Hindlimb muscle (tissue), 1 donor: ENCODE measurements around the gene SLC44A4. TPM values are rescaled to one million over a fixed set of nuclear protein-coding genes. Genes with fewer than 3 reads are reported as not detected.
A peak's percentile ranks its signal among the peaks of the same experiment; 100 is the strongest.

ENCODE experiments used
- DNase-seq: peaks from one replicate; pipeline ENCODE4 v3.0.0-alpha.2; 2013
- polyA plus RNA-seq: library from polyadenylated mRNA; unstranded; fragments of 120-200 nt; gene quantifications from one replicate; pipeline ENCODE4 v1.2.1, GENCODE V29; 2013; ENCODE audit not compliant: insufficient read length

SLC44A4 gene
- polyA plus RNA-seq, 1 donor = 0.23 TPM

- DNase-seq = no peak
Observed at GRCh38 chr6:31900917-31901414, 22.2 kb upstream of the SLC44A4 start.

GRCh38 chr6:31899882-31900722, 21.3 kb upstream of the SLC44A4 start:
- no peak for DNase-seq

- no peak for DNase-seq
Observed at GRCh38 chr6:31899215-31899614, 20.4 kb upstream of the SLC44A4 start.

GRCh38 chr6:31898383-31899011, 19.7 kb upstream of the SLC44A4 start:
- peak; percentile 38 for DNase-seq

GRCh38 chr6:31897612-31898382, 19.0 kb upstream of the SLC44A4 start, which contains the start of gene EHMT2:
Gene EHMT2 (minus strand): TSS chr6:31897698. CDS start chr6:31897677, 21 bp downstream.
- DNase-seq = peak; percentile 92

GRCh38 chr6:31896856-31897611, 18.2 kb upstream of the SLC44A4 start:
- no peak for DNase-seq

GRCh38 chr6:31896493-31896855, 17.7 kb upstream of the SLC44A4 start:
- DNase-seq = no peak

- no peak for DNase-seq
Observed at GRCh38 chr6:31892821-31893220, 14.0 kb upstream of the SLC44A4 start.

GRCh38 chr6:31889331-31889972, 10.7 kb upstream of the SLC44A4 start:
- no peak for DNase-seq

GRCh38 chr6:31888276-31889258, 9.8 kb upstream of the SLC44A4 start:
- DNase-seq = no peak

- DNase-seq = no peak
Observed at GRCh38 chr6:31887173-31888007, 8.6 kb upstream of the SLC44A4 start.

GRCh38 chr6:31886541-31886991, 7.8 kb upstream of the SLC44A4 start:
- DNase-seq = no peak

- no peak for DNase-seq
Observed at GRCh38 chr6:31884528-31885035, 5.8 kb upstream of the SLC44A4 start.

GRCh38 chr6:31883676-31884075, 4.9 kb upstream of the SLC44A4 start:
- DNase-seq = no peak

GRCh38 chr6:31882344-31882743, 3.5 kb upstream of the SLC44A4 start:
- DNase-seq = no peak

- DNase-seq = no peak
Observed at GRCh38 chr6:31881136-31881859, 2.5 kb upstream of the SLC44A4 start.

- no peak for DNase-seq
Observed at GRCh38 chr6:31880616-31881015, 1.8 kb upstream of the SLC44A4 start.

- no peak for DNase-seq
Observed at GRCh38 chr6:31879901-31880300, 1.1 kb upstream of the SLC44A4 start.
